CD14-positive monocyte (primary cell): ENCODE results near the gene NTM. TPM values are rescaled to one million over a fixed set of nuclear protein-coding genes. Genes with fewer than 3 reads are reported as not detected.

ENCODE experiments used
- DNase-seq, 3 donors: peaks; one replicate each; pipeline ENCODE4 v3.0.0-alpha.2; 2011 to 2022
- H2AFZ ChIP-seq: 2 replicates; pipeline ENCODE4 v1.6.0; 2012; ENCODE audit warnings: mild to moderate bottlenecking, low read depth, low read length, inconsistent platforms; ENCODE audit not compliant: insufficient read depth, poor library complexity, severe bottlenecking
- H3K27ac ChIP-seq, 2 donors: 1 replicate in 1 of 2; 2 replicates in 1 of 2; pipeline ENCODE4 v1.5.1; 2012 to 2013; ENCODE audit warnings: low read length in 2 of 2, control low read depth in 1 of 2, inconsistent platforms in 1 of 2, low read depth in 1 of 2, mild to moderate bottlenecking in 1 of 2
- H3K27me3 ChIP-seq, 2 donors: one replicate each; pipeline versions ENCODE4 v1.6.0 to v1.6.1; 2011 to 2013; ENCODE audit warnings: low read length in 2 of 2; ENCODE audit not compliant: control insufficient read depth in 2 of 2, insufficient read depth in 2 of 2
- H3K36me3 ChIP-seq, 2 donors: replicated peaks in 1 of 2; 1 replicate in 1 of 2; 2 replicates in 1 of 2; pipeline versions ENCODE4 v1.5.1 to v1.6.1; 2012 to 2013; ENCODE audit warnings: low read length in 2 of 2, control low read depth in 1 of 2, inconsistent platforms in 1 of 2, mild to moderate bottlenecking in 1 of 2; ENCODE audit not compliant: insufficient read depth in 2 of 2, control insufficient read depth in 1 of 2
- H3K4me1 ChIP-seq, 2 donors: 1 replicate in 1 of 2; 2 replicates in 1 of 2; pipeline versions ENCODE4 v1.5.1 to v1.6.1; 2012 to 2013; ENCODE audit warnings: low read length in 2 of 2, control low read depth in 1 of 2, inconsistent platforms in 1 of 2, mild to moderate bottlenecking in 1 of 2, moderate library complexity in 1 of 2; ENCODE audit not compliant: insufficient read depth in 2 of 2, control insufficient read depth in 1 of 2
- H3K4me2 ChIP-seq: replicated peaks from 2 replicates; pipeline ENCODE3; 2012; ENCODE audit warnings: low read length, moderate library complexity, mild to moderate bottlenecking; ENCODE audit not compliant: poor library complexity, severe bottlenecking; ENCODE audit errors: extremely low read depth
- H3K4me3 ChIP-seq, 3 experiments: fragments of 200-600 bp in 1 of 3; sonication (generic) in 1 of 3; replicated peaks in 1 of 3; 1 replicate in 2 of 3; 2 replicates in 1 of 3; pipeline ENCODE4 v1.5.1; 2011 to 2013; ENCODE audit warnings: low read length in 3 of 3, mild to moderate bottlenecking in 3 of 3, control low read depth in 2 of 3, low read depth in 2 of 3, inconsistent platforms in 1 of 3, moderate library complexity in 1 of 3
- H3K79me2 ChIP-seq: 2 replicates; pipeline ENCODE4 v1.6.0; 2012; ENCODE audit warnings: mild to moderate bottlenecking, control low read depth, inconsistent platforms, low read length, moderate library complexity; ENCODE audit not compliant: insufficient read depth
- H3K9ac ChIP-seq: 2 replicates; pipeline ENCODE4 v1.6.0; 2017; ENCODE audit warnings: low read length, mild to moderate bottlenecking; ENCODE audit not compliant: insufficient read depth, poor library complexity, severe bottlenecking
- H3K9me3 ChIP-seq, 2 donors: replicated peaks in 1 of 2; 1 replicate in 1 of 2; 2 replicates in 1 of 2; pipeline versions ENCODE4 v1.5.1 to v1.6.1; 2012 to 2013; ENCODE audit warnings: low read length in 2 of 2, control low read depth in 1 of 2; ENCODE audit not compliant: control insufficient read depth in 1 of 2, insufficient read depth in 1 of 2
- H4K20me1 ChIP-seq: 2 replicates; pipeline ENCODE4 v1.6.0; 2012; ENCODE audit warnings: mild to moderate bottlenecking, low read length, control low read depth, moderate library complexity; ENCODE audit not compliant: insufficient read depth
- H3K27ac Mint-ChIP-seq, 7 donors: one replicate each; pipeline ENCODE4 v1.8.0; 2020; ENCODE audit warnings: mild to moderate bottlenecking in 7 of 7, mixed read lengths in 7 of 7, moderate library complexity in 6 of 7, inconsistent platforms in 2 of 7
- H3K27me3 Mint-ChIP-seq, 3 donors: one replicate each; pipeline ENCODE4 v1.8.0; 2021 to 2022; ENCODE audit warnings: low read depth in 3 of 3, mild to moderate bottlenecking in 3 of 3, mixed read lengths in 3 of 3, moderate library complexity in 3 of 3, inconsistent platforms in 1 of 3
- H3K36me3 Mint-ChIP-seq, 2 donors: one replicate each; pipeline ENCODE4 v1.8.0; 2020; ENCODE audit warnings: mixed read lengths in 2 of 2, inconsistent platforms in 1 of 2, mild to moderate bottlenecking in 1 of 2
- H3K4me1 Mint-ChIP-seq: one replicate; pipeline ENCODE4 v1.8.0; 2020; ENCODE audit warnings: mild to moderate bottlenecking, mixed read lengths
- H3K4me3 Mint-ChIP-seq, 2 donors: one replicate each; pipeline ENCODE4 v1.8.0; 2020; ENCODE audit warnings: mild to moderate bottlenecking in 2 of 2, mixed read lengths in 2 of 2, moderate library complexity in 1 of 2
- H3K9me3 Mint-ChIP-seq, 7 donors: one replicate each; pipeline ENCODE4 v1.8.0; 2020 to 2022; ENCODE audit warnings: mixed read lengths in 7 of 7, mild to moderate bottlenecking in 6 of 7, moderate library complexity in 6 of 7, inconsistent platforms in 2 of 7
- CTCF ChIP-seq: fragments of 200-600 bp; IDR thresholded peaks from one replicate; pipeline ENCODE4 v1.8.0; 2022; ENCODE audit warnings: antibody characterized with exemption, mild to moderate bottlenecking
- WGBS: methylation state at CpG from one replicate; pipeline ENCODE4 v1.1.5; 2013; ENCODE audit warnings: missing lambda C conversion rate; ENCODE audit not compliant: insufficient coverage; 5-methylcytosine and 5-hydroxymethylcytosine counted together
- intact Hi-C, 2 donors: fragments of 100-400 bp; cut with micrococcal nuclease; formaldehyde crosslinking; loops; one replicate each; pipeline versions ENCODE4 v1.15.0 to v1.15.1; 2023
- polyA plus RNA-seq, 3 donors: library from polyadenylated mRNA; depleted of rRNA in 1 of 3; unstranded in 2 of 3; stranded (reverse) in 1 of 3; fragments of 300-500 nt in 2 of 3; fragments of >200 nt in 1 of 3; fragmentation: Illumina TruSeq in 2 of 3; gene quantifications; 1 replicate in 2 of 3; 2 replicates in 1 of 3; pipeline ENCODE4 v1.2.3, GENCODE V29; 2012 to 2021

NTM gene
- polyA plus RNA-seq, 3 donors = not detected

DNA sequence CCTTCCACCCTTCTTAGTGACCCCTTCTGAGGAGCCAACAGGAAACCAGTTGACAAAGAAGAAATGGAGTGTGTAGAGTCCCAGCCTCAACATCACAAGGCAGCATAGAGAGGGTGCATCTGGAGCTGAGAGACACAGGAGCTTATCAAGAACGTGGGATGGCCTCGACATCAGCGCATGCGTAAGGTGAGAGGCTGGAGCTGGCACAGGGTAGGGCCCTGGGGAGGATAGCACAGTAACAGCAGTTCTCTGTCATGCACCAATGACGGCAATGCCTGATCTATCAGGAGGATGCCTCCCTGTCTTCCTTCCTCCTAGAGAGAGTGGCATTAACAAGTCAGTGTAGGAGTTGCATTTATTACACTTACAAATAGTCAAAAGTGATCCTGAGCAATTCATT is 426.1 kb downstream of the NTM start:
- DNase-seq = no peak
- H3K27ac ChIP-seq = no peak overlapping the region
- H3K9me3 ChIP-seq = no peaks in the 10 kb centered on the region
- H3K36me3 ChIP-seq = no peaks in the 10 kb centered on the region
- no peak overlapping the region for H3K4me2 ChIP-seq
- 100% methylated on average over 1 of the region's 5 CpGs for WGBS
- Mint-ChIP-seq H3K27ac (no peak overlapping the region), H3K4me3 (no peak overlapping the region), H3K36me3 (no peaks in the 10 kb centered on the region), H3K27me3 (peaks cover 3 to 12% (median 7%) of the 10 kb centered on the region in 3 donors), H3K9me3 (peaks cover 0 to 2% (median 0%) of the 10 kb centered on the region in 7 donors), H3K4me1 (no peaks in the 10 kb centered on the region)
- H3K4me1 ChIP-seq = no peaks in the 10 kb centered on the region
- no peak overlapping the region for H2AFZ ChIP-seq
- H3K9ac ChIP-seq = no peak overlapping the region
- intact Hi-C loops = no loop called here
- no peak overlapping the region for H3K4me3 ChIP-seq
- TF ChIP-seq CTCF = no peak
- H3K27me3 ChIP-seq = peaks cover 0 to 2% of the 10 kb centered on the region in 2 donors
- no peaks in the 10 kb centered on the region for H3K79me2 ChIP-seq
- H4K20me1 ChIP-seq = no peaks in the 10 kb centered on the region

- no peak overlapping the region for H3K4me3 ChIP-seq
- no peaks in the 10 kb centered on the region for H3K9me3 ChIP-seq
- no peaks in the 10 kb centered on the region for H3K4me1 Mint-ChIP-seq
- H3K79me2 ChIP-seq = no peaks in the 10 kb centered on the region
- no peak overlapping the region for H3K27ac Mint-ChIP-seq
- H3K4me2 ChIP-seq = no peak overlapping the region
- H4K20me1 ChIP-seq = no peaks in the 10 kb centered on the region
- peaks cover 7 to 16% (median 12%) of the 10 kb centered on the region in 3 donors for H3K27me3 Mint-ChIP-seq
- no peak for TF ChIP-seq CTCF
- no peak overlapping the region for H3K27ac ChIP-seq
- WGBS = 100% methylated on average over 1 of the region's 2 CpGs
- no peak overlapping the region for H2AFZ ChIP-seq
- H3K9ac ChIP-seq = no peak overlapping the region
- intact Hi-C loops = no loop called here
- DNase-seq = no peak
- H3K4me3 Mint-ChIP-seq = no peak overlapping the region
- peaks cover 0 to 2% of the 10 kb centered on the region in 2 donors for H3K27me3 ChIP-seq
- no peaks in the 10 kb centered on the region for H3K36me3 ChIP-seq
- H3K4me1 ChIP-seq = no peaks in the 10 kb centered on the region
- H3K9me3 Mint-ChIP-seq = peaks cover 0 to 5% (median 0%) of the 10 kb centered on the region in 7 donors
- H3K36me3 Mint-ChIP-seq = no peaks in the 10 kb centered on the region
Measured at GRCh38 chr11:131800452-131800851, 430.0 kb downstream of the NTM start.
